Measurements from ENCODE around the gene SMIM32. TPM values are rescaled to one million over a fixed set of nuclear protein-coding genes. Genes with fewer than 3 reads are reported as not detected.

Gene SMIM32
- total RNA-seq, 2 experiments from 2014 or later = not detected

DNA sequence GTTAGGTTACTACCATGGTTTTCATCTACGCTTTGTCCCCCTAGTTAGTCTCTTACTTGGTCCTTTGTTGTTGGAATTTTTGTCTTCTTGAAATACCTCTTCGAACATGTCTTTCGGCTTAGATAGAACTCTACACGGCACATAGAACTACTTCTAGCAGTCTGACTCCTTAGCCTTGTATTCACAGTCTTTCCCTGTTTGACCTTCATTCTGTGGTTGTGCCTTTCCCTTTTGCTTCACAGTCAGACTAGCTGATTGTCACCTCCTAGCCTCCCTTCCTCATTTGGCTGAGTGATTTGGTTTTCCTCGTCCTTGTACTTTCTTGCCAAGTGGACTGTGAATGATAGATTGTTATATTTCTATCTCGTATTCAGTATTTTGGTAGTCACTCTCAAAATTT, 49.6 kb downstream of the SMIM32 start:
- Mint-ChIP-seq H3K4me1 (ENCODE audit: low read depth) (no peaks in the 10 kb centered on the region), H3K27ac (no peak overlapping the region), H3K4me3 (no peak overlapping the region), H3K9me3 (ENCODE audit: insufficient read depth) (no peaks in the 10 kb centered on the region), H3K27me3 (ENCODE audit: low read depth) (no peaks in the 10 kb centered on the region), H3K36me3 (ENCODE audit: low read depth) (peaks cover 3% of the 10 kb centered on the region)
- DNase-seq = no peak
- ATAC-seq = no peak
- ChIA-PET CTCF (interaction anchor here (1.1 kb wide), 1 partner anchor 21 kb away, joined by 3 read pairs; no protein-coding TSS in a partner anchor), POLR2A (no interaction called here)

DNA sequence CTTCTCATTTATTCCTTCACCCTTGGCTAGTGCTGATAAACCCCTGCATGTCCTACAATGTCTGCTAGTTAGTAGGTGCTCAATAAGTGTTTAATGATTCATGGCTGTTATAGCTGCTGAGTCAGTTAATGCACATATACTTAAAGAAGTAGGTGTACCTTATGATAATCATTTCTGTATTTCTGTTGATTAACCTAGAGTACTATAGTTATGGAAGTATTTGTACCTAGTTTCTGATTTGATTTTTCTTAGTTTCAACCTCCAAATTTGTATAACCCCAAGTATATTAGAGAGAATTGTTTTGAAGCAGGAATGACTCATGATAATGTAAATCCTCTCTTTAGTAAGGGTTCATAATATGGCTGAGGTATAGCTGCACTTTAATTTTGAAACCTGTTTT, 51.4 kb downstream of the SMIM32 start:
- H3K27me3 Mint-ChIP-seq (ENCODE audit: low read depth) = no peaks in the 10 kb centered on the region
- no peaks in the 10 kb centered on the region for H3K9me3 Mint-ChIP-seq (ENCODE audit: insufficient read depth)
- ChIA-PET POLR2A (no interaction called here), CTCF (interaction anchor here (0.6 kb wide), 1 partner anchor 13 kb away, joined by 3 read pairs; no protein-coding TSS in a partner anchor)
- H3K36me3 Mint-ChIP-seq (ENCODE audit: low read depth) = peaks cover 3% of the 10 kb centered on the region
- ATAC-seq = no peak
- no peak for DNase-seq
- H3K27ac Mint-ChIP-seq = no peak overlapping the region
- H3K4me1 Mint-ChIP-seq (ENCODE audit: low read depth) = peaks cover 3% of the 10 kb centered on the region
- H3K4me3 Mint-ChIP-seq = no peak overlapping the region

Other genes starting within 250 kb of the SMIM32 start
- not detected for gene LECT2, start 238.2 kb downstream of the SMIM32 start, total RNA-seq
- not detected for gene TGFBI, start 164.2 kb downstream of the SMIM32 start, total RNA-seq
- gene SMAD5, start 60.3 kb downstream of the SMIM32 start, total RNA-seq = 10 to 100 TPM; 19.0 to 19.5 TPM
- not detected for gene TRPC7, start 172.4 kb upstream of the SMIM32 start, total RNA-seq

Data from activated CD8-positive, alpha-beta T cell treated with anti-CD3 and anti-CD28 coated beads, Interleukin-2, amount 10 ng/mL, durations not matched to agents 7 days and 5 days (primary cell).